Activated CD4-positive, alpha-beta T cell treated with anti-CD3 and anti-CD28 coated beads, Interleukin-2, amount 10 ng/mL, durations not matched to agents 7 days and 5 days (primary cell): Measurements from ENCODE around the gene ZNF217. TPM values are rescaled to one million over a fixed set of nuclear protein-coding genes. Genes with fewer than 3 reads are reported as not detected.
"Not testable (repeated sequence)": the region's sequence is repeated elsewhere in the genome, so short reads cannot be mapped to it uniquely, and the experiment has no call there.

Experiments
- CTCF ChIA-PET: fragments of 350-600 bp; sonication (Branson Sonifier 250); formaldehyde crosslinking; loops from one replicate; lab custom pipeline; 2021; ENCODE audit warnings: antibody characterized with exemption; lab: Charles Lee
- POLR2A ChIA-PET: fragments of 350-600 bp; sonication (Branson Sonifier 250); formaldehyde crosslinking; loops from one replicate; lab custom pipeline; 2021; ENCODE audit warnings: antibody characterized with exemption; lab: Charles Lee
- DNase-seq: peaks from one replicate; pipeline ENCODE4 v3.0.0-alpha.2; 2020
- H3K27ac Mint-ChIP-seq: one replicate; pipeline ENCODE4 v1.8.0; 2021; ENCODE audit warnings: mild to moderate bottlenecking, moderate library complexity, mixed read lengths
- H3K27me3 Mint-ChIP-seq: one replicate; pipeline ENCODE4 v1.8.0; 2021; ENCODE audit warnings: mixed read lengths
- H3K36me3 Mint-ChIP-seq: one replicate; pipeline ENCODE4 v1.8.0; 2021; ENCODE audit warnings: low read depth, mixed read lengths
- H3K4me1 Mint-ChIP-seq: one replicate; pipeline ENCODE4 v1.8.0; 2021; ENCODE audit warnings: mixed read lengths
- H3K4me3 Mint-ChIP-seq: one replicate; pipeline ENCODE4 v1.8.0; 2021; ENCODE audit warnings: mild to moderate bottlenecking, moderate library complexity, mixed read lengths
- H3K9me3 Mint-ChIP-seq: one replicate; pipeline ENCODE4 v1.8.0; 2021; ENCODE audit warnings: mixed read lengths
- total RNA-seq, 2 experiments: library from RNA; stranded (reverse); gene quantifications; one replicate each; pipeline ENCODE4 v1.2.3, GENCODE V29; 2021

The ZNF217 gene
- 10 to 100 TPM; 97.5 to 99.7 TPM for total RNA-seq

GRCh38 chr20:53593466-53594007 lies at the start of gene ZNF217:
ZNF217 (minus strand) TSS chr20:53593839; CDS start chr20:53582826, 11,013 bp downstream.
- CTCF ChIA-PET: interaction anchor here (1.0 kb wide), 2 partner anchors 231 to 243 kb away, joined by 3 to 5 read pairs; no protein-coding TSS in a partner anchor
- Mint-ChIP-seq H3K36me3 (peaks cover 49% of the 10 kb centered on the region), H3K4me3 (peak within 1 kb of the TSS; percentile 99), H3K27ac (peak within 1 kb of the TSS; percentile 96), H3K4me1 (peaks cover 47% of the 10 kb centered on the region)
- not testable (repeated sequence) for H3K27me3 Mint-ChIP-seq, H3K9me3 Mint-ChIP-seq
- POLR2A ChIA-PET: interaction anchor here (1.8 kb wide), 1 partner anchor 115 kb away, joined by 5 read pairs; no protein-coding TSS in a partner anchor
- peak; percentile 77 for DNase-seq

- peak; percentile 80 for DNase-seq
- POLR2A ChIA-PET: interaction anchor here (0.5 to 1.6 kb wide), 4 partner anchors 60 to 194 kb away, joined by 3 to 6 read pairs (median 3); no protein-coding TSS in a partner anchor
- Mint-ChIP-seq H3K4me1 (peaks cover 57% of the 10 kb centered on the region), H3K9me3 (no peaks in the 10 kb centered on the region), H3K27ac (peak overlapping the region; percentile 95), H3K27me3 (no peaks in the 10 kb centered on the region), H3K4me3 (peak overlapping the region; percentile 62), H3K36me3 (no peaks in the 10 kb centered on the region)
- CTCF ChIA-PET: interaction anchor here (0.6 to 1.7 kb wide), 7 partner anchors 11 to 273 kb away, joined by 3 to 9 read pairs (median 4); no protein-coding TSS in a partner anchor
These were observed 49.6 kb upstream of the ZNF217 start for GRCh38 chr20:53643031-53643832.

GRCh38 chr20:53642196-53643030 lies 48.8 kb upstream of the ZNF217 start:
- peak overlapping the region; percentile 62 for H3K4me3 Mint-ChIP-seq
- H3K27me3 Mint-ChIP-seq: no peaks in the 10 kb centered on the region
- H3K9me3 Mint-ChIP-seq: no peaks in the 10 kb centered on the region
- H3K36me3 Mint-ChIP-seq: no peaks in the 10 kb centered on the region
- peak overlapping the region; percentile 95 for H3K27ac Mint-ChIP-seq
- peak; percentile 59 for DNase-seq
- H3K4me1 Mint-ChIP-seq: peaks cover 60% of the 10 kb centered on the region
- POLR2A ChIA-PET: interaction anchor here (0.5 to 1.6 kb wide), 4 partner anchors 60 to 195 kb away, joined by 3 to 6 read pairs (median 3); no protein-coding TSS in a partner anchor
- CTCF ChIA-PET: interaction anchor here (0.6 to 1.7 kb wide), 8 partner anchors 10 to 274 kb away, joined by 3 to 9 read pairs (median 4); no protein-coding TSS in a partner anchor

- POLR2A ChIA-PET: no interaction called here
These were observed 46.2 kb upstream of the ZNF217 start for GRCh38 chr20:53639647-53640440.

GRCh38 chr20:53639128-53639527 lies 45.5 kb upstream of the ZNF217 start:
- H3K9me3 Mint-ChIP-seq: no peaks in the 10 kb centered on the region
- no peaks in the 10 kb centered on the region for H3K36me3 Mint-ChIP-seq
- no peak for DNase-seq
- CTCF ChIA-PET: interaction anchor here (1.0 to 3.7 kb wide), 5 partner anchors 9 to 112 kb away, joined by 3 to 15 read pairs (median 4); no protein-coding TSS in a partner anchor
- H3K27ac Mint-ChIP-seq: no peak overlapping the region
- no peaks in the 10 kb centered on the region for H3K27me3 Mint-ChIP-seq
- H3K4me1 Mint-ChIP-seq: peaks cover 66% of the 10 kb centered on the region
- no peak overlapping the region for H3K4me3 Mint-ChIP-seq
- POLR2A ChIA-PET: no interaction called here

More at GRCh38 chr20:53639647-53640440, 46.2 kb upstream of the ZNF217 start:
- H3K9me3 Mint-ChIP-seq: no peaks in the 10 kb centered on the region
- no peaks in the 10 kb centered on the region for H3K36me3 Mint-ChIP-seq
- no peak for DNase-seq
- H3K4me3 Mint-ChIP-seq: no peak overlapping the region
- peaks cover 68% of the 10 kb centered on the region for H3K4me1 Mint-ChIP-seq
- H3K27ac Mint-ChIP-seq: peak overlapping the region; percentile 20
- CTCF ChIA-PET: interaction anchor here (1.0 to 3.7 kb wide), 5 partner anchors 14 to 111 kb away, joined by 3 to 15 read pairs (median 5); no protein-coding TSS in a partner anchor
- H3K27me3 Mint-ChIP-seq: no peaks in the 10 kb centered on the region

- H3K9me3 Mint-ChIP-seq, H3K4me3 Mint-ChIP-seq, DNase-seq, H3K27me3 Mint-ChIP-seq, H3K27ac Mint-ChIP-seq, H3K36me3 Mint-ChIP-seq: not testable (repeated sequence)
- peaks cover 49% of the 10 kb centered on the region for H3K4me1 Mint-ChIP-seq
- ChIA-PET POLR2A (interaction anchor here (0.6 kb wide), 1 partner anchor 72 kb away, joined by 8 read pairs; no protein-coding TSS in a partner anchor), CTCF (interaction anchor here (0.6 to 3.7 kb wide), 3 partner anchors 10 to 112 kb away, joined by 3 to 15 read pairs (median 3); no protein-coding TSS in a partner anchor)
These were observed 43.7 kb upstream of the ZNF217 start for GRCh38 chr20:53637310-53637709.

GRCh38 chr20:53636540-53637097 lies 43.0 kb upstream of the ZNF217 start:
- H3K27me3 Mint-ChIP-seq: no peaks in the 10 kb centered on the region
- ChIA-PET POLR2A (interaction anchor here (0.6 kb wide), 1 partner anchor 73 kb away, joined by 8 read pairs; no protein-coding TSS in a partner anchor), CTCF (interaction anchor here (0.6 to 3.7 kb wide), 5 partner anchors 10 to 314 kb away, joined by 3 to 15 read pairs (median 3); no protein-coding TSS in a partner anchor)
- H3K9me3 Mint-ChIP-seq: no peaks in the 10 kb centered on the region
- peaks cover 44% of the 10 kb centered on the region for H3K4me1 Mint-ChIP-seq
- no peak for DNase-seq
- peak overlapping the region; percentile 69 for H3K27ac Mint-ChIP-seq
- no peak overlapping the region for H3K4me3 Mint-ChIP-seq
- no peaks in the 10 kb centered on the region for H3K36me3 Mint-ChIP-seq

- POLR2A ChIA-PET: no interaction called here
- H3K4me1 Mint-ChIP-seq: peaks cover 35% of the 10 kb centered on the region
- no peaks in the 10 kb centered on the region for H3K9me3 Mint-ChIP-seq
- H3K36me3 Mint-ChIP-seq: no peaks in the 10 kb centered on the region
- no peak for DNase-seq
- H3K4me3 Mint-ChIP-seq: no peak overlapping the region
- CTCF ChIA-PET: interaction anchor here (1.0 to 2.2 kb wide), 5 partner anchors 11 to 281 kb away, joined by 3 to 8 read pairs (median 4); no protein-coding TSS in a partner anchor
- no peak overlapping the region for H3K27ac Mint-ChIP-seq
- H3K27me3 Mint-ChIP-seq: no peaks in the 10 kb centered on the region
These were observed 41.6 kb upstream of the ZNF217 start for GRCh38 chr20:53635221-53635620.

GRCh38 chr20:53631909-53632662 lies 38.4 kb upstream of the ZNF217 start:
- H3K9me3 Mint-ChIP-seq: no peaks in the 10 kb centered on the region
- no peak overlapping the region for H3K4me3 Mint-ChIP-seq
- H3K36me3 Mint-ChIP-seq: no peaks in the 10 kb centered on the region
- H3K27me3 Mint-ChIP-seq: no peaks in the 10 kb centered on the region
- peaks cover 31% of the 10 kb centered on the region for H3K4me1 Mint-ChIP-seq
- H3K27ac Mint-ChIP-seq: no peak overlapping the region
- ChIA-PET POLR2A (no interaction called here), CTCF (interaction anchor here (0.9 to 2.7 kb wide), 3 partner anchors 9 to 11 kb away, joined by 3 to 13 read pairs (median 4); no protein-coding TSS in a partner anchor)
- no peak for DNase-seq

GRCh38 chr20:53629436-53629835 lies 35.8 kb upstream of the ZNF217 start:
- Mint-ChIP-seq H3K4me1 (peaks cover 18% of the 10 kb centered on the region), H3K27ac (no peak overlapping the region), H3K4me3 (no peak overlapping the region), H3K27me3 (no peaks in the 10 kb centered on the region), H3K9me3 (no peaks in the 10 kb centered on the region), H3K36me3 (no peaks in the 10 kb centered on the region)
- ChIA-PET POLR2A (interaction anchor here (0.7 kb wide), 1 partner anchor 50 kb away, joined by 5 read pairs; no protein-coding TSS in a partner anchor), CTCF (no interaction called here)
- DNase-seq: no peak
